Measurements from ENCODE around the gene SLC25A34.

SLC25A34 gene

DNA sequence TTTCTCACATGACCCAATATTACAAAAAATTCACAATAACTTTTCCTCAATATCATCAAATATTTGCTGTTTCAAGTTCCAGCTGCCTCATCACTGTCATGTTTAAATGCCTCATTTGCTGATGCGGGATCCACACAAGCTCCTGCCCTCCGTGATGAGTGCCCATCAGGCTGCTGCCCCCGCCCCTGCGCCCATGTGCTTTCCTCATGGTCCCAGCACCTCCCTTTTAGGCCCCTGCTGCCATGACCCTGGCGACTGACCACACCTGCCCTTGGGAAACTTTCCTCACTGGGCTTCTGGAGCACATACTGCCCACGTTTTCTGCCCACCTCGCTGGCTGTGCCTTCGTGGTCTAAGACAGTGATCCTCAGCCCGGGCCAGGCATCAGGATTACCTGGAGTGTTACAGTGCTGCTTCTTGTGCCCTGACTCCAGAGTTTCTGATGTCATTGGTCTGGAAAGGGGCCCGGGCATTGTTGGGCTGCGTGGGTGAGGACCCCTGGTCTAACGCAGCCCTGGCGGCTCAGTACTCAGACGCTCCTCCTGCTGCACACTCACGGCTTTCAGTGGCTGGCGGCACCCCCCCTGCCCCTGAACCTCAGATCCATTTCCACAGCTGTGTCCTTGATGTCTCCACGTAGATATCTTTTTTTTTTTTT, 31.4 kb upstream of the SLC25A34 start:
- DNase-seq (ENCODE audit: low spot score) = no peak
- in situ Hi-C loops (cut with MboI; ENCODE audit: low pct_unique_long_range_greater_than_20kb, low sequenced_read_pairs, unreplicated experiment) = no loop called here
- TF ChIP-seq CTCF (IDR thresholded peaks at IDR 0.05; ENCODE audit: extremely low read depth, insufficient read depth, missing control alignments) = no peak

DNA sequence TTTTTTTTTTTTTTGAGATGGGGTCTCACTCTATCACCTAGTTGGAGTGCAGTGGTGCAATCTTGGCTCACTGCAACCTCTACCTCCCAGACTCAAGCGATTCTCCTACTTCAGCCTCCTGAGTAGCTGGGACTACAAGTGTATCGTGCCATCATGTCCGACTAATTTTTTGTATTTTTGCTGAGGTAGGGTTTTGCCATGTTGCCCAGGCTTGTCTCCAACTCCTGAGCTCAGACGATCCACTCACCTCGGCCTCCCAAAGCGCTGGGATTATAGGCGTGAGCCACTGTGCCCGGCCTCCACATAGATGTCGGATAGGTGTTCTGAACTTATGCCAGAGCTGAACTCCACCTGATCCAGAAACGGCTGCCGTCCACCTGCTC, 30.9 kb upstream of the SLC25A34 start:
- no peak for DNase-seq (ENCODE audit: low spot score)
- in situ Hi-C loops (cut with MboI; ENCODE audit: low pct_unique_long_range_greater_than_20kb, low sequenced_read_pairs, unreplicated experiment) = no loop called here
- TF ChIP-seq CTCF (IDR thresholded peaks at IDR 0.05; ENCODE audit: extremely low read depth, insufficient read depth, missing control alignments) = no peak

- in situ Hi-C loops (cut with MboI; ENCODE audit: low pct_unique_long_range_greater_than_20kb, low sequenced_read_pairs, unreplicated experiment) = no loop called here
- no peak for TF ChIP-seq CTCF (IDR thresholded peaks at IDR 0.05; ENCODE audit: extremely low read depth, insufficient read depth, missing control alignments)
- no peak for DNase-seq (ENCODE audit: low spot score)
These were observed 29.3 kb upstream of the SLC25A34 start for GRCh38 chr1:15706751-15707150.

DNA sequence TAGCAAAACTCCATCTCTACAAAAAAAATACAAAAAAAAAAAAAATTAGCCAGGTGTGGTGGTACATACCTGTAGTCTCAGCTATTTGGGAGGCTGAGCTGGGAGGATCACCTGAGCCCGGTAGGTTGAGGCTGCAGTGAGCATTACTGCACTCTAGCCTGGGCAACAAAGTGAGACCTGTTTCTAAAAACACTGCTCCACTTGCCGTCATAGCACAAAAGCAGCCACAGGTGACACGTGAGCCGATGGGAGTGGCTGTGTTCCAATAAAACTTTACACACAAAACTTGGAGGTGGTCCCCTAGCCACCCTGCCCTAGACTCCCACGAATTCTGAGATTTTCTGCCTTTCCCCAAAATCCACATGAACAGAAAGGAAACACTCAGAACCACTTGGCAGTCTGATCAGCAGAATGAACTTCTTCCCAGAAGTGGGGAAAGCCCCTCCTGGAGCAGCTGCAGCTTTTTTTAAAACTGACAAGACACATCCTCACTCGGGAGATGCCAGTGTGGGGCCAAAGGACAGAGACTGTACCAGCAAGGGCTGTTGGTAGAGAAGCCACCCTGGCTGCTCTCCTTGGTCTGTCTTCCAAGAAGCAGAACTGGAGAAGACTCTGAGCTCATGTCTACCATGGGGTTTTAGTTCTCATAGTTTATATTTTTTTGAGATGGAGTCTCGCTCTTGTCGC, 28.7 kb upstream of the SLC25A34 start:
- in situ Hi-C loops (cut with MboI; ENCODE audit: low pct_unique_long_range_greater_than_20kb, low sequenced_read_pairs, unreplicated experiment) = no loop called here
- DNase-seq (ENCODE audit: low spot score) = no peak
- TF ChIP-seq CTCF (IDR thresholded peaks at IDR 0.05; ENCODE audit: extremely low read depth, insufficient read depth, missing control alignments) = no peak

GRCh38 chr1:15708486-15709137, 27.4 kb upstream of the SLC25A34 start:
- DNase-seq (ENCODE audit: low spot score) = no peak
- in situ Hi-C loops (cut with MboI; ENCODE audit: low pct_unique_long_range_greater_than_20kb, low sequenced_read_pairs, unreplicated experiment) = no loop called here
- TF ChIP-seq CTCF (IDR thresholded peaks at IDR 0.05; ENCODE audit: extremely low read depth, insufficient read depth, missing control alignments) = no peak

DNA sequence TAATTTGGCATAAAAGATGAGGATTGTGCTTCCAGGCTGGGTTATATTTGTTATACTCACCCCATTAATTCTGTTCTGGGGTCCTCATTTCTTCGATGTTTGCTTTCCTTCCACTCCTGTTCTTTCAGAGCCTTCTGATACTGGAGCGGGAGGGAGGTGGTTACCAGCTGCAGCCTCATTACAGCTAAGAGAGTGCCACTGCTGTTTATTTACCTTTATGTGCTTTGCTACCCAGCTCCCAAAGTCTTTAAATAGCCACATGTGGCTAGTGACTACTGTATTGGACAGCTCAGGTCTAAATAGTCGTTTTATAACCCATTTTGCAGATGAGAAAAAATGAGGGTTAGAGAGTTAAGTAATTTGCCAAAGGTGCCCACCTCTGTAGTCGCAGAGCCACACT, 26.8 kb upstream of the SLC25A34 start:
- in situ Hi-C loops (cut with MboI; ENCODE audit: low pct_unique_long_range_greater_than_20kb, low sequenced_read_pairs, unreplicated experiment) = no loop called here
- no peak for DNase-seq (ENCODE audit: low spot score)
- TF ChIP-seq CTCF (IDR thresholded peaks at IDR 0.05; ENCODE audit: extremely low read depth, insufficient read depth, missing control alignments) = no peak

Measured in GM13977 (cell line).